ENCODE measurements around the gene MUC6.

GRCh38 chr11:986952-987305 lies 49.6 kb downstream of the MUC6 start:
- TF ChIP-seq CTCF (IDR thresholded peaks at IDR 0.05; ENCODE audit: extremely low read depth in 1 of 2, insufficient read depth in 1 of 2, low read depth in 1 of 2, low read length in 2 of 2): no peak
- TF ChIP-seq POLR2AphosphoS5 (IDR thresholded peaks at IDR 0.05; ENCODE audit: insufficient read depth, low read depth, low read length): no peak
- TF ChIP-seq POLR2A (IDR thresholded peaks at IDR 0.05; ENCODE audit: low read depth, low read length): no peak
- TF ChIP-seq GATA2 (IDR thresholded peaks at IDR 0.05; ENCODE audit: insufficient read depth, insufficient read length, low read depth, low read length): no peak
- no peak for TF ChIP-seq JUN (IDR thresholded peaks at IDR 0.05; ENCODE audit: borderline replicate concordance, insufficient read depth, insufficient read length, low read depth)
- no peak for TF ChIP-seq EZH2 (IDR thresholded peaks at IDR 0.05; ENCODE audit: borderline replicate concordance, low read depth, low read length, severe bottlenecking)
- TF ChIP-seq MYC (IDR thresholded peaks at IDR 0.05; ENCODE audit: low read depth, low read length): no peak
- TF ChIP-seq MAX (IDR thresholded peaks at IDR 0.05; ENCODE audit: insufficient read depth, insufficient read length): no peak
